Ascending aorta (tissue), 2 donors: ENCODE data around the gene PCBP3. TPM values are rescaled to one million over a fixed set of nuclear protein-coding genes. Genes with fewer than 3 reads are reported as not detected.

Source experiments
- DNase-seq, 2 donors: peaks; one replicate each; pipeline ENCODE4 v3.0.0-alpha.2; 2019; ENCODE audit warnings: low spot score in 2 of 2
- H3K27ac ChIP-seq, 2 donors: fragments of 200-600 bp; sonication (generic); one replicate each; pipeline ENCODE4 v1.5.1; 2016 to 2017; ENCODE audit warnings: mild to moderate bottlenecking in 1 of 2
- H3K27me3 ChIP-seq: fragments of 200-600 bp; sonication (generic); one replicate; pipeline ENCODE4 v1.5.1; 2017
- H3K36me3 ChIP-seq, 2 donors: fragments of 200-600 bp; sonication (generic); one replicate each; pipeline ENCODE4 v1.5.1; 2016
- H3K4me1 ChIP-seq, 2 donors: fragments of 200-600 bp; sonication (generic); one replicate each; pipeline ENCODE4 v1.5.1; 2016 to 2017; ENCODE audit warnings: mild to moderate bottlenecking in 1 of 2
- H3K4me3 ChIP-seq, 2 donors: fragments of 200-600 bp; sonication (generic); one replicate each; pipeline ENCODE4 v1.5.1; 2016 to 2017; ENCODE audit warnings: mild to moderate bottlenecking in 1 of 2
- H3K9me3 ChIP-seq, 2 donors: fragments of 200-600 bp; sonication (generic); one replicate each; pipeline ENCODE4 v1.5.1; 2016
- intact Hi-C: fragments of 100-400 bp; cut with DNase I; formaldehyde crosslinking; loops from one replicate; pipeline ENCODE4 v1.15.1; 2023
- total RNA-seq: library from RNA; depleted of rRNA; stranded (reverse); fragments of >200 nt; gene quantifications from one replicate; pipeline ENCODE4 v1.1.0, GENCODE V29; 2016
- TF ChIP-seq, protein P1 (sequence below), 3 experiments: fragments of 200-600 bp in 2 of 3; fragments of 450-650 bp in 1 of 3; sonication (generic) in 2 of 3; IDR thresholded peaks; one replicate each; pipeline ENCODE4 v1.5.1; 2016 to 2019; ENCODE audit warnings: antibody characterized with exemption in 3 of 3, mild to moderate bottlenecking in 1 of 3, moderate library complexity in 1 of 3

The PCBP3 gene
- total RNA-seq, 1 donor from 2014 or later, result not detected

DNA sequence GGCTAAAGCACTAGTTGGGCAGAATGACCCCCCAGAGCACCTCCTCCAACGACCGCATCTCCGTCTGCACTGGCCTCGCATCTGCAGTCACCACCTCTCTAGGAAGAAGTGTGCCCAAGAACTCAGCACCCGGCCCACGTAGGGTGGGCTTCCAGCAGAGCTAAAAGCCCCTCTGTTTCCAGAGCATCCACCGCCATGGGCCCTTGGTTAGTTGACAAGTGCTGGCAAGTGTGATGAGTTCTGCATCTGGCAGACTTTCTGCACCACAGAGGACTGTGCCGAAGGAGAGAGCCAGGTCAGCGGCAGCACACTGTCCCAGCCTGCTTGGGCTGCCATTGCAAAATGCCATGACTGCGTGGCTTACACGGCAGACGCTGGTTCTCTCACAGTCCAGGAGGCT, 261.7 kb downstream of the PCBP3 start:
- no peak overlapping the region for H3K4me3 ChIP-seq
- no peak overlapping the region for H3K27ac ChIP-seq
- H3K4me1 ChIP-seq, result no peaks in the 10 kb centered on the region
- TF ChIP-seq, protein P1, sequence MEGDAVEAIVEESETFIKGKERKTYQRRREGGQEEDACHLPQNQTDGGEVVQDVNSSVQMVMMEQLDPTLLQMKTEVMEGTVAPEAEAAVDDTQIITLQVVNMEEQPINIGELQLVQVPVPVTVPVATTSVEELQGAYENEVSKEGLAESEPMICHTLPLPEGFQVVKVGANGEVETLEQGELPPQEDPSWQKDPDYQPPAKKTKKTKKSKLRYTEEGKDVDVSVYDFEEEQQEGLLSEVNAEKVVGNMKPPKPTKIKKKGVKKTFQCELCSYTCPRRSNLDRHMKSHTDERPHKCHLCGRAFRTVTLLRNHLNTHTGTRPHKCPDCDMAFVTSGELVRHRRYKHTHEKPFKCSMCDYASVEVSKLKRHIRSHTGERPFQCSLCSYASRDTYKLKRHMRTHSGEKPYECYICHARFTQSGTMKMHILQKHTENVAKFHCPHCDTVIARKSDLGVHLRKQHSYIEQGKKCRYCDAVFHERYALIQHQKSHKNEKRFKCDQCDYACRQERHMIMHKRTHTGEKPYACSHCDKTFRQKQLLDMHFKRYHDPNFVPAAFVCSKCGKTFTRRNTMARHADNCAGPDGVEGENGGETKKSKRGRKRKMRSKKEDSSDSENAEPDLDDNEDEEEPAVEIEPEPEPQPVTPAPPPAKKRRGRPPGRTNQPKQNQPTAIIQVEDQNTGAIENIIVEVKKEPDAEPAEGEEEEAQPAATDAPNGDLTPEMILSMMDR (IDR thresholded peaks at IDR 0.05), result no peak
- no peaks in the 10 kb centered on the region for H3K9me3 ChIP-seq
- intact Hi-C loops, result no loop called here
- no peaks in the 10 kb centered on the region for H3K27me3 ChIP-seq
- DNase-seq, result no peak
- H3K36me3 ChIP-seq, result no peaks in the 10 kb centered on the region

DNA sequence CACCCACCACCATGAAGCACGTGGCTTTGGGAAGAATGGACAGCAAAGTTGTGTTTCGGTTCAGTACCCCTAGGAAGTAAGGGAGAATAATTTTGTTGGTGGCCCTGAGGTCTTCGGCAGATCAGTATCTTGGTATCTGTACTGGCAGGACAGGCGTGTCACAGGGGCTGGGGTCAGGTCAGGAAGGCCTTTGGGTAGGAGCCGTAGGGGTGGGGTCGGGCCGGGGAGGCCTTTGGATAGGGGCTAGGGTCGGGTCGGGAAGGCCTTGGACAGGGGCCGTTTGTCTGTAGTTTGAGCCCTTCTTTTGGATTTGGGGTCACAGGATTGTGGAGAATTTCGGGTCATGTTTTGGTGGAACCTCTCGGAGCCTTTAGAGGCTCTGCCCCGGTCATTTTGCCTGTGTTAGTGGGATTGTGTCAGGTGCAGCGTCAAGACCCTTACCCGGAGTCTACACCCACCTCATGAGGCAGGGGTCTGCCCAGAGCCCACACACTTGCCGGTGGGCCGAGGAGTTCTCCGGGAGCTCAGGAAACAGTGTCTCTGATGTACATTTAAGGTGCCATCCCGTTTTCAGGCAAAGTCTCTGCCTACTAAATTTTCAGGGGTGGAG, 262.8 kb downstream of the PCBP3 start:
- TF ChIP-seq, protein P1 (IDR thresholded peaks at IDR 0.05), result no peak
- intact Hi-C loops, result no loop called here
- H3K9me3 ChIP-seq, result no peaks in the 10 kb centered on the region

DNA sequence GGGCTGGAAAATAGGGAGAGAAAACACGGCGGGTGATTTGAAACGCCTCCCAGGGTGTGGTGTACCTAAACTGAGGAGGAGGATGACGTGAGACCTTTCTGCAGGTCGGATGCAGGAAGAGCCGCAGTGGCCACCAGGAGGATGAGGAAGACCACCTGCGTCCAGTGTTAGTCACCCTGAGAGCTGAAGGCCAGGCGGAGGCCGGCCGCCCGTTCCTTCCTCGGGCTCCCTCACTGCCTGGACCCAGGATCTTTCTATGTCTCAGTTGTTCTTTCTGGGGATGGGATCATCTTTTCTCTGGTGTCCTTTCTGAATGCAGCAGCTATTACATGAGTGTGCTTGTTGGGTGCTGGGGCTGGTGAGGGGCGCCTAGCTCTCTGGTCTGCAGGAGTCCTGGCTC, 263.3 kb downstream of the PCBP3 start:
- no peaks in the 10 kb centered on the region for H3K27me3 ChIP-seq
- H3K36me3 ChIP-seq, result no peaks in the 10 kb centered on the region
- H3K9me3 ChIP-seq, result no peaks in the 10 kb centered on the region
- no peak overlapping the region for H3K27ac ChIP-seq
- DNase-seq, result no peak
- H3K4me3 ChIP-seq, result no peak overlapping the region
- TF ChIP-seq, protein P1 (IDR thresholded peaks at IDR 0.05), result no peak
- H3K4me1 ChIP-seq, result no peaks in the 10 kb centered on the region
- intact Hi-C loops, result no loop called here

More for the DNA sequence above, 262.8 kb downstream of the PCBP3 start:
- no peak for DNase-seq
- Histone ChIP-seq H3K36me3 (no peaks in the 10 kb centered on the region), H3K4me1 (no peaks in the 10 kb centered on the region), H3K4me3 (no peak overlapping the region), H3K27me3 (no peaks in the 10 kb centered on the region), H3K27ac (no peak overlapping the region)

DNA sequence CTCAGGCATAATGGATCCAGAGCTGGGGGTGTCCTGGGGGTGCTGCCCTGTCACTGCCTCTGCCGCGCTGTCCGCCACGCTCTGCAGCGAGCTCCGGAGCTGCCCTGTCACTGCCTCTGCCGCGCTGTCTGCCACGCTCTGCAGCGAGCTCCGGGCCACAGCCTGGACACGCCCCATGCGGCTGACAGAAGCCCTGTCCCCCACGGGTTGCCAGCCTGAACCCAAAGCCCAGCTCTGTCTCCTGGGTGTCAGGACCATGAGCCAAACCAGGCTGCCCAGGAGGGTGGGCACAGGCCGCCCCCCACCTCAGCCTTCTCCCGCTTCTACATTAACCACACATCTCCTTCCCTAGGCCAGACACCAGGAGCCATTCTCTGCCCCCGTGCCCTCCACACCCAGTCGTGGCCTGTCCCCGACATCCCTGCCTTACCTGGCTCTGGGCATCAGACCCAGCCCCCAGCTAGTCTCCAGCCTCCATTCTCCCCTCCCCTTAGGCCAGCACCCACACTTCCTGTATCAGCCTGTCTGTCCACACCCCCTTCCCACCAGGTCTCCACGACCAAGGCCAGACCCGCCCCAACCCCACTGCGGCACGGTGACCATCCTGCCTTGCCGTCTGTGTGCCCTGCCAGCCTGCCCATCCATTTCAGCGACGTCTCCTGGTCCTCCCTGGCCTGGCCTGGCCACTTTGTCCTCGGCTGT, 265.2 kb downstream of the PCBP3 start:
- no peak for DNase-seq
- H3K27ac ChIP-seq, result no peak overlapping the region
- no peaks in the 10 kb centered on the region for H3K9me3 ChIP-seq
- no peak overlapping the region for H3K4me3 ChIP-seq
- intact Hi-C loops, result no loop called here
- no peaks in the 10 kb centered on the region for H3K4me1 ChIP-seq
- H3K36me3 ChIP-seq, result no peaks in the 10 kb centered on the region
- TF ChIP-seq, protein P1 (IDR thresholded peaks at IDR 0.05), result no peak
- H3K27me3 ChIP-seq, result no peaks in the 10 kb centered on the region

DNA sequence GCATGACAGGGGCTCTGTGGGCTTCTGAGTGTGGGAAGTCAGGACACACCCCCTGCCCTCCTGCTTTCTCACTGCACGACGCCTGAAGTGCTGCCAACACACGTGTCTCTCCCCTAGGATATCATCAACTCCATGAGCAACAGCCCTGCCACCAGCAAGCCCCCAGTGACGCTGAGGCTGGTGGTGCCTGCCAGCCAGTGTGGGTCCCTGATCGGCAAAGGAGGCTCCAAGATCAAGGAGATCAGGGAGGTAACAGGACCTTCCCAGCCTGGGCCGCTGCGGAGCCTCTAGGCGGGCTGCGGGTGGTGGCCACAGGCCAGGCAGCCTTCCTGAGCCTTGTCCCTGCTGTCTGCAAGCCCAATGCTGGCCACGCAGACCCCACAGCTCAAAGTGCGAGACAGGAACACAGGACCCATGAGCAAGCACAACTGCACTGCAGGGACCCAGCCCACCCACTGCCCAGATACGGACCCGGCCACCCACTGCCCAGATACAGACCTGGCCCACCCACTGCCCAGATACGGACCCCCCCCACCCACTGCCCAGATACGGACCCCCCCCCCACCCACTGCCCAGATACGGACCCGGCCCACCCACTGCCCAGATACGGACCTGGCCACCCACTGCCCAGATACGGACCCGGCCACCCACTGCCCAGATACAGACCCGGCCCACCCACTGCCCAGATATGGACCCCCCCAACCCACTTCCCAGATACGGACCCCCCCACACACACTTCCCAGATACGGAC, 265.9 kb downstream of the PCBP3 start:
- DNase-seq, result no peak
- Histone ChIP-seq H3K9me3 (no peaks in the 10 kb centered on the region), H3K4me1 (no peaks in the 10 kb centered on the region), H3K4me3 (no peak overlapping the region), H3K36me3 (no peaks in the 10 kb centered on the region), H3K27ac (no peak overlapping the region), H3K27me3 (no peaks in the 10 kb centered on the region)
- TF ChIP-seq, protein P1 (IDR thresholded peaks at IDR 0.05), result no peak
- intact Hi-C loops, result no loop called here
